Endothelial cell of umbilical vein (primary cell): ENCODE data around the gene TMEM252.

Source experiments
- CTCF ChIP-seq, 2 donors: IDR thresholded peaks; 1 replicate in 1 of 2; 2 replicates in 1 of 2; pipeline ENCODE4 v1.5.1; 2011; ENCODE audit warnings: low read length in 2 of 2, mild to moderate bottlenecking in 2 of 2, moderate library complexity in 2 of 2, control low read depth in 1 of 2, inconsistent platforms in 1 of 2, low read depth in 1 of 2; ENCODE audit not compliant: insufficient read depth in 1 of 2; ENCODE audit errors: extremely low read depth in 1 of 2
- MAX ChIP-seq: IDR thresholded peaks from 2 replicates; pipeline ENCODE4 v1.6.1; 2011; ENCODE audit not compliant: insufficient read depth, insufficient read length

GRCh38 chr9:68513385-68513784 is 27.3 kb downstream of the TMEM252 start:
- TF ChIP-seq CTCF (IDR thresholded peaks at IDR 0.05; ENCODE audit: extremely low read depth in 1 of 2, insufficient read depth in 1 of 2, low read depth in 1 of 2, low read length in 2 of 2): no peak
- TF ChIP-seq MAX: no peak
